Left renal pelvis (tissue), 4 donors: ENCODE results near the gene NOPCHAP1. TPM values are rescaled to one million over a fixed set of nuclear protein-coding genes. Genes with fewer than 3 reads are reported as not detected.

Experiments used
- DNase-seq, 4 donors: peaks; one replicate each; pipeline ENCODE4 v3.0.0-alpha.2; 2013; ENCODE audit warnings: low read depth in 4 of 4, low spot score in 3 of 4
- polyA plus RNA-seq, 4 donors: library from polyadenylated mRNA; unstranded; fragments of 120-200 nt; gene quantifications; one replicate each; pipeline ENCODE4 v1.2.1, GENCODE V29; 2013; ENCODE audit not compliant: insufficient read length in 4 of 4

The NOPCHAP1 gene
- polyA plus RNA-seq, 4 donors = 12.3 to 15.1 (median 13.0) TPM

- no peak for DNase-seq
These were observed 31.9 kb downstream of the NOPCHAP1 start for GRCh38 chr12:105018012-105018411.

GRCh38 chr12:105018776-105019175 is 32.7 kb downstream of the NOPCHAP1 start:
- no peak for DNase-seq

GRCh38 chr12:105020241-105020962 is 34.3 kb downstream of the NOPCHAP1 start:
- no peak for DNase-seq

DNA sequence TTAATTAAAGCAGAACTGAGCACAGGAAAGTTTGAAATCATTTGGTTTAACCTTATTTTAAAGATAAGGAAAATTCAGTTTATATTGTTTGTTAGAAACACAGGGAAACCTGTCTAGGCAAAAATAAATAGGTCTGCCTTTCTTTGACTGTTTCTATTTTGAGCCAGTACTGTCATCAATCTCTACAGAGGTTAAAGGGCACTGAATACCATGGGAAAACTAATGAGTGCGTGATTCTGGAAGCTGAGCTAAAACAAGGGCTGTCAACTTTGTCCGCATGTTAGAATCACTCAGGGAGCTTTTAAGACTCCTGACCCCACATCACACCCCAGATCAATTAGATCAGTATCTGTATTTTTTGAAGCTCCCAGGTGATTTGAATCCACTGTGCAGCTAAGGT is 38.8 kb downstream of the NOPCHAP1 start:
- DNase-seq = peak in 1 of 4 donors; percentile 24

- DNase-seq = peak in 3 of 4 donors; percentile 58 to 69 (median 58)
These were observed 39.8 kb downstream of the NOPCHAP1 start for GRCh38 chr12:105025890-105026289.

DNA sequence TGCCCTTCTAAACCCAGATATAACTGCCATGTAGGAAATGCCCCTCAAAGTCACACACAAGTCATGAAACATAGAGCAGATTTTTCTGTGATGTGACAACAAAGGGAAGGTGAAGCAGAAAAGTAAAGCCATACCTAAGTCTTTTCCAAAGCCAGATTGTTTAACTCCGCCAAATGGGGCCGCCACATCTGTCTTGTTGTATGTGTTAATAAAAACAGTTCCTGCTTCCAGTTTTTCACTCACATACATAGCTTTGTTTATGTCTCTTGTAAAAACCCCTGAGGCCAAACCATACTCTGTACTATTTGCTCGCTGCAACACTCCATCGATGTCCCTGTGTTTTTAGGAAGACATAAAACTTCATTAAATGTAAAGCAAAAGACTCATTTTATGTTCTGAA is 40.3 kb downstream of the NOPCHAP1 start:
- peak in 2 of 4 donors; percentile 6 to 22 for DNase-seq

DNA sequence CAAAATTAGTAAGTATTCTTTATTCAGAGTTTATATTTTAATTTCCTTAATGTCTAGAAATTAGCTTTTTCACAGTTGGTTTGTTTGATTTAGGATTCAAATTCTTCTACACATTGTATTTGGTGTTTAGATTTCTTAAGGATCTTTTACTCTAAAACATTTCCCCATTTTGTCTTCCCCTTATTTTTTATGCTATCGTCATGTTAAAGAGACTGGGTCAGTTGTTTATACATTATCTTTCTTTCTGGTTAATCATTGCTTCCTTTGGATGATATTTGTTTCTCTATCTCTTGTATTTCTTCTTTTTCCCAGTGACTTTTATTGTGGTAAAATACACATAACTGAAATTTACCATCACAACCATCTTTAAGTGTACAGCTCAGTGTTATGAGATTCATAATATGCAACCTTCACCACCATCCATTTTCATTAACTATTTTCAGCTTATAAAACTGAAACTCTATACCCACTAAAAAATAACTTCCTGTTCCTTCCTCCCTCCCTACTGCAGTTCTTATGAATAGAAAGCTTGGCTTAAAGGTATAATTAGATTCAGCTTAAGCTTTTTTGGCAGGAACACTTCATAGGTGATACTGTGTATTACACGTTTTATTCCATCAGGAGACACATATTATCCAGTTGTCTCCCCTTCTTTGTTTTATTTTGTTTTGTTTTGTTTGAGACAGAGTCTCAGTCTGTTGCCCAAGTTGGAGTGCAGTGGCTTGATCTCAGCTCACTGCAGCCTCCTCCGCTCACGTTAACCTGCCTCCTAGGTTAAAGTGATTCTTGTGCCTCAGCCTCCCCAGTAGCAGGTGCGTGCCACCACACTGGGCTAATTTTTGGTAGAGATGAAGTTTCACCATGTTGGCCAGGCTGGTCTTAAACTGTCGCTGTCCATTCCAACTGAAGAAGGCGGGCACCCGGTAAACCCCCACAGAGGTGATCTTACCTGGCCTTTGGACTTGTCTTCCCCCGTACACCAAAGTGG is 45.0 kb downstream of the NOPCHAP1 start:
- DNase-seq = no peak

DNA sequence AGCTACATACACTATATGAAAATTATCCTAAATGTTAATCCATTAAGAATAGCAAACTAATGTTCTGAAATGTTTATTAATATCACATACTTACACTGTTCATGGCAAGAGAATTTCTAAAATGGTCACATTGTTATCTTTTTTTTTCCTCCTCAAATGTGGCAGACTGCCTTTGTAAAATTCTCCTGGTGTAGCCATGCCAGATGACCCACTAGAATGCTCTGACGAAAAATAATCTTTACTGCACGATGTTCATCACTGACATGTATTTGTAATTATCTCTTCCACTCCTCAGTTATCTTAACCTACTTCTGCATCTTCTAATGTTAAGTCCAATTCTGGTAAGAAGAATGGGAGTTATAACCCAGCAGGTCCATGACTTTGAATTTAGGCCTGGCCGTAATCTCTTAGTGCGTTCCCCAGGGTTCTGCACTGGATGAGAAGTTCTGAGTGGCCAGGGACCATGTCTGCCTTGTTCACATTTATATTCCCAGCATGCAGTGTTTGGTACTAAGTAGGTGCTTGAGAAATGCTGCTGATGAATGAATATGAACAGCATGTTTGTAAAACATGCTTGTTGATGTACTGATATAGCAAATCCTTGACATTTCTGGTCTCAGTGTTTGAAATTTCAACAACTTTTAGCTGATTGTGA is 46.7 kb downstream of the NOPCHAP1 start:
- no peak for DNase-seq

DNA sequence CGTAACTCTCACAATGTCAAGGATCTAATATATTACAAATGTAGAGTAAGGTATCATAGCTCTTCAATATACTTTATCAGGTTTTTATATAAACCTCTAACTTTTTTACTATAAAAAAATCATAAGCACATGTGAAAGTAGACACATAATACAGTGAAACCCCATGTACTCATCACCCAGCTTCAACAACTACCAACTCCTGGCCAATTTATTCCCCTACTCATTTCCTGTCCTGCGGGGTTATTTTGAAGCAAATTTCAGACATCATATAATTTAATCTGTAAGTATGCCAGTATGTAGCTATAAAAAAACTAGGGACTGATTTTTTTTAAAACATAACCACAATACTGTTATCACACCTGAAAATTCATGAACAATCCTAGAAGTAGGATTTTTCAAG is 47.7 kb downstream of the NOPCHAP1 start:
- DNase-seq = no peak

Other genes starting within 250 kb of the NOPCHAP1 start
- 10 to 100 TPM in 1 of 4 donors, 1 to 10 TPM in 3; 4.3 to 12.4 (median 5.7) TPM for gene SLC41A2, start 28.0 kb upstream of the NOPCHAP1 start, polyA plus RNA-seq
- gene ALDH1L2, start 98.1 kb downstream of the NOPCHAP1 start, polyA plus RNA-seq = 1 to 10 TPM in 3 of 4 donors, under 1 TPM in 1; 0.75 to 4.1 (median 1.3) TPM
- gene WASHC4, start 121.4 kb downstream of the NOPCHAP1 start, polyA plus RNA-seq = 10 to 100 TPM; 43.2 to 69.5 (median 61.3) TPM
- 10 to 100 TPM; 66.4 to 98.5 (median 88.4) TPM for gene APPL2, start 249.9 kb downstream of the NOPCHAP1 start, polyA plus RNA-seq